ENCODE data around the gene SEMA3A.
"Not testable (repeated sequence)": the region's sequence is repeated elsewhere in the genome, so short reads cannot be mapped to it uniquely, and the experiment has no call there.

SEMA3A gene

DNA sequence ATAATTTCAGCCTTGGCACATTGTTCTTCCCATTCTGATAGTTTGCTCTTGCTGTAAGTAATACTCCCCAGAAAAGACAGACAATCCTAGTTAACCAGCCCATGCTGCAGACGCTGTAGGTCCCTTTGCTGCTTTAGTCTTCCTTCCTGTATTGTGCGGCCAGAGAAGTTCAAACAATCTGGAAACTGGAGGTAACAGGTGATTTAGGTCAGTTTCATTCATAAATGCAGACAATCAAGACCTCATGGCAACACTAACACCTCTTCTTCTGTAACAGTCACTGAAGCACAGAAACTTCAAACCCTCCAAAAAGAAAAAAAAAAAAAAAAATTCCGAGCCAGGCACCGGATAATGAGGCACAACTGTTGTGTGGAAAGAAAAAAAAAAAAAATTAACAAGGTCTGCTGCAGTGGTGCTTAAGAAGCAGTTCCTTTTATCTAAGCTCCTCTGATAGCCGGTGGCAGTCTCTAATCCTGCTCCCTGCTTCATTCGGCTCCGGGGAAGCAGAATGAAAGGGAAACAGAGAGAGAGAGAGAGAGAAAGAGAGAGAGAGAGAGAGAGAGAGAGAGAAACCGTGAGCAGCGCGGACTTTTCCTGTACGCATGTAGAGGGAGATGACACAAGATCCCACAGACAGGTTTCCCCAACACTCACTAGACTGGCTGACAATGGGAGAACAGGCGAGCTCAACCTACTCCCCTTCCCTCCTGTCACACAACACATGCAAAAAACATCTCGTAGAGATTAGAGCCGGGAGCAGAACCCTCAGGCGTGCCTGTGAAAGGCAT is at the start of gene SEMA3A:
SEMA3A (minus strand) TSS at position 306 of the 788 bp plus-strand sequence; CDS start at position 103, 203 bp downstream.
- H3K36me3 ChIP-seq (ENCODE audit: control insufficient read depth in 2 of 2, insufficient read depth in 2 of 2, low read length in 2 of 2): no peaks in the 10 kb centered on the region
- H3K4me3 ChIP-seq (ENCODE audit: low read length in 2 of 2): peak within 1 kb of the TSS; percentile 64 to 78
- peak within 1 kb of the TSS; percentile 33 to 49 for H3K9ac ChIP-seq (ENCODE audit: low read depth in 1 of 2, low read length in 2 of 2)
- no peaks in the 10 kb centered on the region for H3K27me3 ChIP-seq (ENCODE audit: control insufficient read depth in 2 of 2, insufficient read depth in 2 of 2, low read length in 2 of 2)
- no peaks in the 10 kb centered on the region for H3K9me3 ChIP-seq (ENCODE audit: control insufficient read depth in 2 of 2, low read length in 2 of 2)
- H3K27ac ChIP-seq (ENCODE audit: low read depth in 2 of 2, low read length in 2 of 2): peak within 1 kb of the TSS; percentile 22 to 38
- no peaks in the 10 kb centered on the region for H3K4me1 ChIP-seq (ENCODE audit: control insufficient read depth in 2 of 2, insufficient read depth in 2 of 2, low read length in 2 of 2)

DNA sequence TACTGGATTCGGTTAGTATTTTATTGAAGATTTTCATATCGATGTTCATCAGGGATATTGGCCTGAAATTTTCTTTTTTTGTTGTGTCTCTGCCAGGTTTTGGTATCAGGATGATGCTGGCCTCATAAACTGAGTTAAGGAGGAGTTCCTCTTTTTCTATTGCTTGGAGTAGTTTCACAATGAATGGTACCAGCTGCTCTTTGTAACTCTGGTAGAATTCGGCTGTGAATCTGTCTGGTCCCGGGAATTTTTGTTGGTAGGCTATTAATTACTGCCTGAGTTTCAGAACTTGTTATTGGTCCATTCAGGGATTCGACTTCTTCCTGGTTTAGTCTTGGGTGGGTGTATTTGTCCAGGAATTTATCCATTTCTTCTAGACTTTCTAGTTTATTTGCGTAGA is 48.4 kb upstream of the SEMA3A start:
- H3K9ac ChIP-seq (ENCODE audit: low read depth in 1 of 2, low read length in 2 of 2); H3K27me3 ChIP-seq (ENCODE audit: control insufficient read depth in 2 of 2, insufficient read depth in 2 of 2, low read length in 2 of 2); H3K9me3 ChIP-seq (ENCODE audit: control insufficient read depth in 2 of 2, low read length in 2 of 2); H3K27ac ChIP-seq (ENCODE audit: low read depth in 2 of 2, low read length in 2 of 2); H3K4me3 ChIP-seq (ENCODE audit: low read length in 2 of 2); H3K4me1 ChIP-seq (ENCODE audit: control insufficient read depth in 2 of 2, insufficient read depth in 2 of 2, low read length in 2 of 2); H3K36me3 ChIP-seq (ENCODE audit: control insufficient read depth in 2 of 2, insufficient read depth in 2 of 2, low read length in 2 of 2): not testable (repeated sequence)

GRCh38 chr7:84238596-84238995 is 44.0 kb upstream of the SEMA3A start:
- no peak overlapping the region for H3K4me3 ChIP-seq (ENCODE audit: low read length in 2 of 2)
- no peaks in the 10 kb centered on the region for H3K36me3 ChIP-seq (ENCODE audit: control insufficient read depth in 2 of 2, insufficient read depth in 2 of 2, low read length in 2 of 2)
- no peak overlapping the region for H3K27ac ChIP-seq (ENCODE audit: low read depth in 2 of 2, low read length in 2 of 2)
- no peaks in the 10 kb centered on the region for H3K4me1 ChIP-seq (ENCODE audit: control insufficient read depth in 2 of 2, insufficient read depth in 2 of 2, low read length in 2 of 2)
- H3K27me3 ChIP-seq (ENCODE audit: control insufficient read depth in 2 of 2, insufficient read depth in 2 of 2, low read length in 2 of 2): no peaks in the 10 kb centered on the region
- H3K9ac ChIP-seq (ENCODE audit: low read depth in 1 of 2, low read length in 2 of 2): no peak overlapping the region
- H3K9me3 ChIP-seq (ENCODE audit: control insufficient read depth in 2 of 2, low read length in 2 of 2): no peaks in the 10 kb centered on the region

DNA sequence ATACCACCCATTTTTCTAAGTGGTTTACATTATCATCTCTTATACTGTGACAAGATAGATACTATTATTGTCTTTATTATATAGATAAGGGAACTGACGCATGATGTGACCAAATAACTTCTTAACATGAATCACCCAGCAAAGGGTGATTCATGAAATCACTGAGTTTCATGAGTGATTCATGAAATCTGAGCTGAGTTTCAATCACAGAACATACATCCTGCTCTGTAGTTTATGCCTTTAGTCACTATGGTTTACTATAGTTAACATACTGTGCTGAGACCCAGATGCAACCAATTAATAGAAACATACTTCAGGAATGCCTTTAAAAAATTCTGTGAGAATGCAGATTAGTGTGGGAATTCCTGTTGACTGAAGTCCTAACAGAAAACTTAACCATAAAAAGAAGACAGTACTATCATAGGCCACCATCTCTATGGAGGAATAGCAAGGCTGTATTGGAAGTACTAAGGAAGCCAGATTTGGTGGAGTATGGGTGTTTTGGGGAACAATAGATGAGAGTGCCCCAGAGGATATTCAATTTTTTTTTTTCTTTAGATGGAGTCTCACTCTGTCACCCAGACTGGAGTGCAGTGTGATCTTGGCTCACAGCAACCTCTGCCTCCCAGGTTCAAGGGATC is 43.1 kb upstream of the SEMA3A start:
- H3K4me3 ChIP-seq (ENCODE audit: low read length in 2 of 2): no peak overlapping the region
- no peaks in the 10 kb centered on the region for H3K27me3 ChIP-seq (ENCODE audit: control insufficient read depth in 2 of 2, insufficient read depth in 2 of 2, low read length in 2 of 2)
- no peak overlapping the region for H3K27ac ChIP-seq (ENCODE audit: low read depth in 2 of 2, low read length in 2 of 2)

DNA sequence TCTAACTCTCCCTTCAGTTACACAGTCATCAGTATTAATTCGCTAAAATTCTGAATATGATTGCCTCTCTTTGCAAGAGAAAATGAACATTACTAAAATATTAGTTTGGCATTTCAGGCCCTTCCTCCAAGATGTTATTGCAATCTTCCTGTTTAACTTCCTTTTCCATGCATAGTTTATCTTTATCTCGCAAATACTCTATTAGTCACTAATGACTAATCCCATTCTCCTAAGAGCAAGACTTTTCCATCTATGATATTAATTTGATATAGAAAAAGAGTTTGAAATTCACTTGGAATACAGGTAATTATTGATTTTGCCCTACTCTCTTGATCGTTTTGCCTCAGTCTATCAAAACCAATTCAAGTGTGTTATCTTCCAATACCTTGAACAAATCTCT is 41.8 kb upstream of the SEMA3A start:
- H3K4me3 ChIP-seq (ENCODE audit: low read length in 2 of 2): no peak overlapping the region
- no peaks in the 10 kb centered on the region for H3K4me1 ChIP-seq (ENCODE audit: control insufficient read depth in 2 of 2, insufficient read depth in 2 of 2, low read length in 2 of 2)
- no peak overlapping the region for H3K9ac ChIP-seq (ENCODE audit: low read depth in 1 of 2, low read length in 2 of 2)
- H3K9me3 ChIP-seq (ENCODE audit: control insufficient read depth in 2 of 2, low read length in 2 of 2): no peaks in the 10 kb centered on the region
- H3K36me3 ChIP-seq (ENCODE audit: control insufficient read depth in 2 of 2, insufficient read depth in 2 of 2, low read length in 2 of 2): no peaks in the 10 kb centered on the region
- no peaks in the 10 kb centered on the region for H3K27me3 ChIP-seq (ENCODE audit: control insufficient read depth in 2 of 2, insufficient read depth in 2 of 2, low read length in 2 of 2)
- H3K27ac ChIP-seq (ENCODE audit: low read depth in 2 of 2, low read length in 2 of 2): no peak overlapping the region

More for the DNA sequence above, 43.1 kb upstream of the SEMA3A start:
- Histone ChIP-seq H3K36me3 (ENCODE audit: control insufficient read depth in 2 of 2, insufficient read depth in 2 of 2, low read length in 2 of 2) (no peaks in the 10 kb centered on the region), H3K4me1 (ENCODE audit: control insufficient read depth in 2 of 2, insufficient read depth in 2 of 2, low read length in 2 of 2) (no peaks in the 10 kb centered on the region), H3K9ac (ENCODE audit: low read depth in 1 of 2, low read length in 2 of 2) (no peak overlapping the region), H3K9me3 (ENCODE audit: control insufficient read depth in 2 of 2, low read length in 2 of 2) (no peaks in the 10 kb centered on the region)

- no peaks in the 10 kb centered on the region for H3K4me1 ChIP-seq (ENCODE audit: control insufficient read depth in 2 of 2, insufficient read depth in 2 of 2, low read length in 2 of 2)
- H3K9ac ChIP-seq (ENCODE audit: low read depth in 1 of 2, low read length in 2 of 2): no peak overlapping the region
- no peaks in the 10 kb centered on the region for H3K36me3 ChIP-seq (ENCODE audit: control insufficient read depth in 2 of 2, insufficient read depth in 2 of 2, low read length in 2 of 2)
- no peak overlapping the region for H3K27ac ChIP-seq (ENCODE audit: low read depth in 2 of 2, low read length in 2 of 2)
- H3K9me3 ChIP-seq (ENCODE audit: control insufficient read depth in 2 of 2, low read length in 2 of 2): no peaks in the 10 kb centered on the region
- H3K27me3 ChIP-seq (ENCODE audit: control insufficient read depth in 2 of 2, insufficient read depth in 2 of 2, low read length in 2 of 2): no peaks in the 10 kb centered on the region
- no peak overlapping the region for H3K4me3 ChIP-seq (ENCODE audit: low read length in 2 of 2)
Observed at GRCh38 chr7:84232646-84233045, 38.1 kb upstream of the SEMA3A start.

DNA sequence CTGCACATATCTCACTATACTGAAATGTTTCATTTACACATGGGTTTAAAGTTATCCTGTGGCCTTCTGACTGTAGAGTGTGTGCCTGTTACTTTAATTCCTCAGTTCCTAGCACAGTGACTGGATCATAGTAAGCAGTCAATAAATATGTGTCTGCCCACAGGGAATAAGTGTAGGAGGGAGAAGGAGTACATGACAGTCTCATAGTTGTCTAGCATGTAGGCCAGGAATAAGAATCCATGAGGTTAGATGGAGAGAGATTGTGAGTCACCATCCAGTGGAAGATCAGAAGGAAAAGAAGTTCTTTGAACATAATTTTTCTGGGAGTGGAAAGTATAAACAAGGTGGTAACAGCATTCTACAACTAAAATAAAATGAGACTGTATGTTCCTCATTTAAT is 36.6 kb upstream of the SEMA3A start:
- Histone ChIP-seq H3K9me3 (ENCODE audit: control insufficient read depth in 2 of 2, low read length in 2 of 2) (no peaks in the 10 kb centered on the region), H3K9ac (ENCODE audit: low read depth in 1 of 2, low read length in 2 of 2) (no peak overlapping the region), H3K4me3 (ENCODE audit: low read length in 2 of 2) (no peak overlapping the region), H3K27me3 (ENCODE audit: control insufficient read depth in 2 of 2, insufficient read depth in 2 of 2, low read length in 2 of 2) (no peaks in the 10 kb centered on the region), H3K4me1 (ENCODE audit: control insufficient read depth in 2 of 2, insufficient read depth in 2 of 2, low read length in 2 of 2) (no peaks in the 10 kb centered on the region), H3K36me3 (ENCODE audit: control insufficient read depth in 2 of 2, insufficient read depth in 2 of 2, low read length in 2 of 2) (no peaks in the 10 kb centered on the region), H3K27ac (ENCODE audit: low read depth in 2 of 2, low read length in 2 of 2) (no peak overlapping the region)

- no peak overlapping the region for H3K4me3 ChIP-seq (ENCODE audit: low read length in 2 of 2)
- no peaks in the 10 kb centered on the region for H3K36me3 ChIP-seq (ENCODE audit: control insufficient read depth in 2 of 2, insufficient read depth in 2 of 2, low read length in 2 of 2)
- no peak overlapping the region for H3K9ac ChIP-seq (ENCODE audit: low read depth in 1 of 2, low read length in 2 of 2)
- no peak overlapping the region for H3K27ac ChIP-seq (ENCODE audit: low read depth in 2 of 2, low read length in 2 of 2)
- H3K27me3 ChIP-seq (ENCODE audit: control insufficient read depth in 2 of 2, insufficient read depth in 2 of 2, low read length in 2 of 2): no peaks in the 10 kb centered on the region
- no peaks in the 10 kb centered on the region for H3K4me1 ChIP-seq (ENCODE audit: control insufficient read depth in 2 of 2, insufficient read depth in 2 of 2, low read length in 2 of 2)
- H3K9me3 ChIP-seq (ENCODE audit: control insufficient read depth in 2 of 2, low read length in 2 of 2): no peaks in the 10 kb centered on the region
Observed at GRCh38 chr7:84230491-84230890, 35.9 kb upstream of the SEMA3A start.

- no peaks in the 10 kb centered on the region for H3K9me3 ChIP-seq (ENCODE audit: control insufficient read depth in 2 of 2, low read length in 2 of 2)
- no peaks in the 10 kb centered on the region for H3K36me3 ChIP-seq (ENCODE audit: control insufficient read depth in 2 of 2, insufficient read depth in 2 of 2, low read length in 2 of 2)
- H3K4me3 ChIP-seq (ENCODE audit: low read length in 2 of 2): no peak overlapping the region
- H3K27ac ChIP-seq (ENCODE audit: low read depth in 2 of 2, low read length in 2 of 2): no peak overlapping the region
- H3K9ac ChIP-seq (ENCODE audit: low read depth in 1 of 2, low read length in 2 of 2): no peak overlapping the region
- H3K27me3 ChIP-seq (ENCODE audit: control insufficient read depth in 2 of 2, insufficient read depth in 2 of 2, low read length in 2 of 2): no peaks in the 10 kb centered on the region
- no peaks in the 10 kb centered on the region for H3K4me1 ChIP-seq (ENCODE audit: control insufficient read depth in 2 of 2, insufficient read depth in 2 of 2, low read length in 2 of 2)
Observed at GRCh38 chr7:84228526-84228925, 33.9 kb upstream of the SEMA3A start.

GRCh38 chr7:84226759-84227158 is 32.2 kb upstream of the SEMA3A start:
- Histone ChIP-seq H3K9ac (ENCODE audit: low read depth in 1 of 2, low read length in 2 of 2) (no peak overlapping the region), H3K4me1 (ENCODE audit: control insufficient read depth in 2 of 2, insufficient read depth in 2 of 2, low read length in 2 of 2) (no peaks in the 10 kb centered on the region), H3K27ac (ENCODE audit: low read depth in 2 of 2, low read length in 2 of 2) (no peak overlapping the region), H3K27me3 (ENCODE audit: control insufficient read depth in 2 of 2, insufficient read depth in 2 of 2, low read length in 2 of 2) (no peaks in the 10 kb centered on the region), H3K4me3 (ENCODE audit: low read length in 2 of 2) (no peak overlapping the region), H3K9me3 (ENCODE audit: control insufficient read depth in 2 of 2, low read length in 2 of 2) (no peaks in the 10 kb centered on the region), H3K36me3 (ENCODE audit: control insufficient read depth in 2 of 2, insufficient read depth in 2 of 2, low read length in 2 of 2) (no peaks in the 10 kb centered on the region)

Data from mucosa of rectum (tissue), 2 donors.